ENCODE results near the gene PLPP1.

GRCh38 chr5:55432549-55432948 lies 102.2 kb downstream of the PLPP1 start:
- TF ChIP-seq SIN3A (IDR thresholded peaks at IDR 0.05; ENCODE audit: borderline replicate concordance, insufficient read depth, low read length) (no peak), TAF1 (IDR thresholded peaks at IDR 0.05; ENCODE audit: borderline replicate concordance, insufficient read depth, low read length) (no peak)
